ENCODE results near the gene DSN1. TPM values are rescaled to one million over a fixed set of nuclear protein-coding genes. Genes with fewer than 3 reads are reported as not detected.

Gene DSN1
- total and polyA plus RNA-seq, 2 of the 8 experiments (the other 6 are each of a cell fraction or from before 2014, with no cell fraction given) = 12.0 to 26.2 TPM

- Histone ChIP-seq H4K91ac (replicated peaks; ENCODE audit: insufficient read length, low read length) (no peak overlapping the region), H4K20me1 (replicated peaks in 1 of 2; ENCODE audit: control insufficient read depth in 1 of 2, insufficient read depth in 2 of 2, low read length in 2 of 2) (peaks cover 0 to 2% of the 10 kb centered on the region in 2 experiments), H3K27me3 (replicated peaks in 1 of 4; ENCODE audit: control insufficient read depth in 3 of 4, extremely low read depth in 1 of 4, insufficient read depth in 3 of 4, low read length in 3 of 4) (no peaks in the 10 kb centered on the region), H2BK12ac (ENCODE audit: low read depth, low read length) (peak overlapping the region; percentile 68; the same call in 1 of the 2 replicates), H3K79me1 (ENCODE audit: low read depth, low read length) (no peaks in the 10 kb centered on the region; the same call in 1 of the 2 replicates), H2BK120ac (replicated peaks; ENCODE audit: low read depth, low read length) (no peak overlapping the region), H3K4me2 (ENCODE audit: insufficient read depth in 1 of 2, low read depth in 2 of 2, low read length in 2 of 2) (peak overlapping the region; percentile 17 to 35; a peak in 3 of 4 replicates), H2BK20ac (ENCODE audit: low read length) (no peak overlapping the region), H3K23me2 (ENCODE audit: low read depth, low read length) (no peaks in the 10 kb centered on the region), H3K9me3 (ENCODE audit: insufficient read depth in 2 of 2, low read depth in 1 of 2, low read length in 1 of 2) (no peaks in the 10 kb centered on the region), H3K36me3 (ENCODE audit: control insufficient read depth in 2 of 4, insufficient read depth in 4 of 4, low read length in 3 of 4) (peaks cover 0 to 19% (median 12%) of the 10 kb centered on the region in 4 experiments; a peak in 5 of 8 replicates), H3K4me3 (ENCODE audit: extremely low read depth in 1 of 4, insufficient read depth in 2 of 4, low read depth in 3 of 4, low read length in 4 of 4) (no peak overlapping the region), H4K5ac (ENCODE audit: insufficient read length, low read depth, low read length) (no peak overlapping the region), H2BK5ac (ENCODE audit: low read depth, low read length) (no peak overlapping the region), H3K56ac (replicated peaks; ENCODE audit: insufficient read length, low read depth, low read length) (no peak overlapping the region), H4K8ac (ENCODE audit: extremely low read depth, insufficient read depth, low read length) (no peak overlapping the region), H3K4me1 (replicated peaks in 1 of 4; ENCODE audit: control insufficient read depth in 3 of 4, insufficient read depth in 4 of 4, low read length in 3 of 4) (peaks cover 3 to 10% (median 6%) of the 10 kb centered on the region in 4 experiments; a peak in 5 of 7 replicates), H3K18ac (ENCODE audit: extremely low read depth, low read length) (no peak overlapping the region), H2AK5ac (ENCODE audit: low read depth, low read length) (peak overlapping the region; percentile 40; the same call in 1 of the 2 replicates), H3K79me2 (ENCODE audit: control insufficient read depth in 1 of 2, insufficient read depth in 2 of 2, low read length in 2 of 2) (no peaks in the 10 kb centered on the region), H3K9ac (replicated peaks in 1 of 4; ENCODE audit: extremely low read depth in 1 of 4, low read depth in 3 of 4, low read length in 3 of 4) (no peak overlapping the region; a peak in 1 of 7 replicates), H3K4ac (replicated peaks; ENCODE audit: insufficient read length, low read depth, low read length) (no peak overlapping the region), H3K27ac (ENCODE audit: low read depth, low read length) (no peak overlapping the region), H2AFZ (ENCODE audit: low read length) (no peak overlapping the region), H3K14ac (ENCODE audit: insufficient read length) (no peak overlapping the region), H3K23ac (ENCODE audit: insufficient read length) (no peak overlapping the region), H2BK15ac (ENCODE audit: low read length) (no peak overlapping the region)
- TF ChIP-seq SAP30 (IDR thresholded peaks at IDR 0.05; ENCODE audit: insufficient read depth, insufficient replicate concordance, low read length) (no peak), POLR2A (IDR thresholded peaks at IDR 0.05; ENCODE audit: control extremely low read depth in 1 of 2, low read depth in 2 of 2, low read length in 2 of 2) (no peak), KDM5A (IDR thresholded peaks at IDR 0.05; ENCODE audit: low read length) (no peak)
- CTCF ChIA-PET (ENCODE audit: partially characterized antibody) = interaction anchor here (0.7 to 2.6 kb wide), 15 partner anchors 8 to 196 kb away, joined by 3 to 11 read pairs (median 3); no protein-coding TSS in a partner anchor
- FAIRE-seq (no peak), DNase-seq (ENCODE audit: low read depth in 1 of 2, low spot score in 2 of 2) (no peak)
- POLR2A ChIA-PET (ENCODE audit: partially characterized antibody) = interaction anchor here (0.5 to 0.9 kb wide), 2 partner anchors 44 to 105 kb away, joined by 3 read pairs; a partner anchor contains a TSS
- 56% methylated on average over 5 of the region's 5 CpGs; no CpG with 5 or more reads in 1 of the 2 experiments for WGBS, 2 experiments (ENCODE audit: extremely low coverage in 1 of 2, insufficient coverage in 1 of 2, insufficient read length in 1 of 2, insufficient replicate concordance in 2 of 2, low coverage in 1 of 2, low lambda C conversion rate in 2 of 2, missing lambda C conversion rate in 1 of 2)
Observed at GRCh38 chr20:36819659-36820058, 46.1 kb upstream of the DSN1 start.

All from H1 (cell line).